Right atrium auricular region (tissue), 2 donors: Measurements from ENCODE around the gene MARCHF3. TPM values are rescaled to one million over a fixed set of nuclear protein-coding genes. Genes with fewer than 3 reads are reported as not detected.
"Not testable (repeated sequence)": the region's sequence is repeated elsewhere in the genome, so short reads cannot be mapped to it uniquely, and the experiment has no call there.

Experiments
- DNase-seq: peaks from one replicate; pipeline ENCODE4 v3.0.0-alpha.2; 2019; ENCODE audit warnings: low spot score
- H3K27ac ChIP-seq, 2 donors: fragments of 200-600 bp; sonication (generic); 1 replicate in 1 of 2; 2 replicates in 1 of 2; pipeline ENCODE4 v1.5.1; 2016 to 2019
- H3K27me3 ChIP-seq, 2 donors: fragments of 200-600 bp; sonication (generic); one replicate each; pipeline versions ENCODE4 v1.5.1 to v1.6.0; 2017 to 2019
- H3K36me3 ChIP-seq: fragments of 200-600 bp; sonication (generic); one replicate; pipeline ENCODE4 v1.5.1; 2016
- H3K4me1 ChIP-seq, 2 donors: fragments of 200-600 bp; sonication (generic); one replicate each; pipeline versions ENCODE4 v1.5.1 to v1.6.0; 2017 to 2019
- H3K4me3 ChIP-seq, 2 donors: fragments of 200-600 bp; sonication (generic); 1 replicate in 1 of 2; 2 replicates in 1 of 2; pipeline ENCODE4 v1.5.1; 2017 to 2019; ENCODE audit warnings: mild to moderate bottlenecking in 1 of 2, moderate library complexity in 1 of 2
- H3K9me3 ChIP-seq, 2 donors: fragments of 200-600 bp; sonication (generic); one replicate each; pipeline ENCODE4 v1.5.1; 2019
- total RNA-seq, 2 donors: library from RNA; depleted of rRNA; stranded (reverse); fragments of >200 nt; gene quantifications; one replicate each; pipeline ENCODE4 v1.1.0, GENCODE V29; 2016
- TF ChIP-seq, protein P1 (sequence below), 2 donors: fragments of 200-600 bp; sonication (generic); IDR thresholded peaks; one replicate each; pipeline ENCODE4 v1.5.1; 2019; ENCODE audit warnings: antibody characterized with exemption in 2 of 2

MARCHF3 gene
- total RNA-seq, 2 donors from 2014 or later, result 14.5 to 19.7 TPM

GRCh38 chr5:126909856-126910255 lies 120.5 kb downstream of the MARCHF3 start:
- H3K4me1 ChIP-seq, result peaks cover 0 to 2% of the 10 kb centered on the region in 2 donors
- H3K27ac ChIP-seq, result no peak overlapping the region
- no peak overlapping the region for H3K4me3 ChIP-seq
- DNase-seq, result no peak
- H3K27me3 ChIP-seq, result no peaks in the 10 kb centered on the region
- no peaks in the 10 kb centered on the region for H3K9me3 ChIP-seq
- H3K36me3 ChIP-seq, result no peaks in the 10 kb centered on the region
- TF ChIP-seq, protein P1, sequence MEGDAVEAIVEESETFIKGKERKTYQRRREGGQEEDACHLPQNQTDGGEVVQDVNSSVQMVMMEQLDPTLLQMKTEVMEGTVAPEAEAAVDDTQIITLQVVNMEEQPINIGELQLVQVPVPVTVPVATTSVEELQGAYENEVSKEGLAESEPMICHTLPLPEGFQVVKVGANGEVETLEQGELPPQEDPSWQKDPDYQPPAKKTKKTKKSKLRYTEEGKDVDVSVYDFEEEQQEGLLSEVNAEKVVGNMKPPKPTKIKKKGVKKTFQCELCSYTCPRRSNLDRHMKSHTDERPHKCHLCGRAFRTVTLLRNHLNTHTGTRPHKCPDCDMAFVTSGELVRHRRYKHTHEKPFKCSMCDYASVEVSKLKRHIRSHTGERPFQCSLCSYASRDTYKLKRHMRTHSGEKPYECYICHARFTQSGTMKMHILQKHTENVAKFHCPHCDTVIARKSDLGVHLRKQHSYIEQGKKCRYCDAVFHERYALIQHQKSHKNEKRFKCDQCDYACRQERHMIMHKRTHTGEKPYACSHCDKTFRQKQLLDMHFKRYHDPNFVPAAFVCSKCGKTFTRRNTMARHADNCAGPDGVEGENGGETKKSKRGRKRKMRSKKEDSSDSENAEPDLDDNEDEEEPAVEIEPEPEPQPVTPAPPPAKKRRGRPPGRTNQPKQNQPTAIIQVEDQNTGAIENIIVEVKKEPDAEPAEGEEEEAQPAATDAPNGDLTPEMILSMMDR (IDR thresholded peaks at IDR 0.05), result no peak

DNA sequence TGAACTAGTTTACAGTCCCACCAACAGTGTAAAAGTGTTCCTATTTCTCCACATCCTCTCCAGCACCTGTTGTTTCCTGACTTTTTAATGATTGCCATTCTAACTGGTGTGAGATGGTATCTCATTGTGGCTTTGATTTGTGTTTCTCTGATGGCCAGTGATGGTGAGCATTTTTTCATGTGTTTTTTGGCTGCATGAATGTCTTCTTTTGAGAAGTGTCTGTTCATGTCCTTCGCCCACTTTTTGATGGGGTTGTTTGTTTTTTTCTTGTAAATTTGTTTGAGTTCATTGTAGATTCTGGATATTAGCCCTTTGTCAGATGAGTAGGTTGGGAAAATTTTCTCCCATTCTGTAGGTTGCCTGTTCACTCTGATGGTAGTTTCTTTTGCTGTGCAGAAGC lies 126.0 kb downstream of the MARCHF3 start:
- H3K4me1 ChIP-seq, H3K27ac ChIP-seq, H3K4me3 ChIP-seq, H3K36me3 ChIP-seq, H3K9me3 ChIP-seq, H3K27me3 ChIP-seq, DNase-seq: not testable (repeated sequence)

GRCh38 chr5:126900796-126901195 lies 129.6 kb downstream of the MARCHF3 start:
- H3K36me3 ChIP-seq, result no peaks in the 10 kb centered on the region
- TF ChIP-seq, protein P1 (IDR thresholded peaks at IDR 0.05), result no peak
- no peaks in the 10 kb centered on the region for H3K27me3 ChIP-seq
- H3K9me3 ChIP-seq, result no peaks in the 10 kb centered on the region
- DNase-seq, result no peak
- H3K4me3 ChIP-seq, result no peak overlapping the region
- no peaks in the 10 kb centered on the region for H3K4me1 ChIP-seq
- no peak overlapping the region for H3K27ac ChIP-seq

- TF ChIP-seq, protein P1 (IDR thresholded peaks at IDR 0.05), result no peak
- no peak overlapping the region for H3K27ac ChIP-seq
- no peak overlapping the region for H3K4me3 ChIP-seq
- H3K27me3 ChIP-seq, result no peaks in the 10 kb centered on the region
- no peak for DNase-seq
- no peaks in the 10 kb centered on the region for H3K36me3 ChIP-seq
- no peaks in the 10 kb centered on the region for H3K4me1 ChIP-seq
- no peaks in the 10 kb centered on the region for H3K9me3 ChIP-seq
These were observed 130.9 kb downstream of the MARCHF3 start for GRCh38 chr5:126899476-126899875.

DNA sequence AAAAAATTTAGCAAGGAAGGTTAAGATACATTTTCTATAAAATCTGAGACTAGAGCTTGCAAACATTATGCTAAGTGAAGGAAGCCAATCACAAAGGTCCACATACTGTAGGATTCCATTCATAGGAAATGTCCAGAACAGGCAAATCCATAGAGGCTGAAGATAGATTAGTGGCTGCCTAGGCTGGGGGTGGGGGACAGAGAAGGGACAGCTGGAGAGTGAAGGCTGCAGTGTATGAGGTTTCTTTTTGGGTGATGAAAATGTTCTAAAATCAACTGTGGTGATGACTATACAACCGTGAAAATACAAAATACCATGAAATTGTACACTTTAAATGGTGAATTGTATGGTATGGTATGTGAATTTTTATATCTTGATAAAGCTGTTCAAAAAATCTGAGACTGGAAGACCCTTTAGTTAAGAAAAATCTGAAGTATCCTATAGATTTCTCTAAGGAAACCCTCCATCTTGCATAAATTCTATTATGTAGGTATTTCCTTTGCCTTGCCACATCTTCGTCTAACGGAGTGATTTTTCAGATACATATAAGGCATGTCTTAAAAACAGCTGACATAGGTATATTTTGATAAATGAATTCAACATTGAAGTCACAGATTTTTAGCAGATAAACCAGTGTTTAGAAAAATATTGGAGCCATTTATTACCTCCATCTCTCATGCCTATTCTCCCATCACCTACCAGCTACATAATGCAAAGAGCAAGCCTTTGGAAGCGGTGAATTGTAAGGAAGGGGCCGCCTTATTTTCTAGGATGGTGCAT lies 132.3 kb downstream of the MARCHF3 start:
- H3K4me3 ChIP-seq, result no peak overlapping the region
- DNase-seq, result no peak
- H3K9me3 ChIP-seq, result no peaks in the 10 kb centered on the region
- no peak overlapping the region for H3K27ac ChIP-seq
- TF ChIP-seq, protein P1 (IDR thresholded peaks at IDR 0.05), result no peak
- no peaks in the 10 kb centered on the region for H3K36me3 ChIP-seq
- no peaks in the 10 kb centered on the region for H3K27me3 ChIP-seq
- no peaks in the 10 kb centered on the region for H3K4me1 ChIP-seq

DNA sequence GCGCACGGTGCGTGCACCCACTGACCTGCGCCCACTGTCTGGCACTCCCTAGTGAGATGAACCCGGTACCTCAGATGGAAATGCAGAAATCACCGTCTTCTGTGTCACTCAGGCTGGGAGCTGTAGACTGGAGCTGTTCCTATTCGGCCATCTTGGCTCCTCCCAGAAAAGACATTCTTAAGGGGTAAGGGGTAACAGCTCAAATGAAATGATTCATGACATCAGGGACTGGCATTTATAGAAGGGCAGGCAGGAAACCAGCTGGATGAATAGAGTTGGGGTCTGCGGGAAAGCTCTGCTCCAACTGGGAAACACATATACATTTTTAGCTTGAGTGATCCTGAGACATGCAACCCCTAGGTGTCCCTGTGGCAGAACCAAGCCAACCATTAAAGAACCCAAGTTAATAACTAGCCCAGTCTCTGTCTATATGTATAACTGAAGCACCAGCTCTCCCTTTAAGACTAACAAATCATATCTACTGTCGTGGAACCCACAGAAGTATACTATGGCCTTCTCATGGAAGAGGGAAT lies 134.1 kb downstream of the MARCHF3 start:
- TF ChIP-seq, protein P1 (IDR thresholded peaks at IDR 0.05), result no peak
- Histone ChIP-seq H3K36me3 (no peaks in the 10 kb centered on the region), H3K27me3 (no peaks in the 10 kb centered on the region), H3K9me3 (no peaks in the 10 kb centered on the region), H3K27ac (no peak overlapping the region), H3K4me1 (no peaks in the 10 kb centered on the region), H3K4me3 (no peak overlapping the region)
- no peak for DNase-seq

GRCh38 chr5:126895712-126896111 lies 134.6 kb downstream of the MARCHF3 start:
- not testable (repeated sequence) for H3K27ac ChIP-seq, DNase-seq, H3K27me3 ChIP-seq, H3K36me3 ChIP-seq, H3K9me3 ChIP-seq, H3K4me3 ChIP-seq, H3K4me1 ChIP-seq

- H3K27ac ChIP-seq, H3K4me1 ChIP-seq, DNase-seq, H3K36me3 ChIP-seq, H3K27me3 ChIP-seq, H3K9me3 ChIP-seq, H3K4me3 ChIP-seq: not testable (repeated sequence)
These were observed 139.9 kb downstream of the MARCHF3 start for GRCh38 chr5:126890414-126890813.
